GM18909 (cell line): ENCODE results near the gene NEIL3.
A peak's percentile ranks its signal among the peaks of the same experiment; 100 is the strongest.
"Not testable (repeated sequence)": the region's sequence is repeated elsewhere in the genome, so short reads cannot be mapped to it uniquely, and the experiment has no call there.

Source experiments
- ATAC-seq: cut with Tn5 transposase; IDR thresholded peaks from one replicate; pipeline ENCODE4 v1.9.1; 2021; ENCODE audit warnings: mild to moderate bottlenecking; ENCODE audit not compliant: unreplicated experiment, poor library complexity

Gene NEIL3

GRCh38 chr4:177301126-177301639, 8.5 kb upstream of the NEIL3 start:
- no peak for ATAC-seq

- ATAC-seq = no peak
These were observed 7.1 kb upstream of the NEIL3 start for GRCh38 chr4:177302371-177303100.

DNA sequence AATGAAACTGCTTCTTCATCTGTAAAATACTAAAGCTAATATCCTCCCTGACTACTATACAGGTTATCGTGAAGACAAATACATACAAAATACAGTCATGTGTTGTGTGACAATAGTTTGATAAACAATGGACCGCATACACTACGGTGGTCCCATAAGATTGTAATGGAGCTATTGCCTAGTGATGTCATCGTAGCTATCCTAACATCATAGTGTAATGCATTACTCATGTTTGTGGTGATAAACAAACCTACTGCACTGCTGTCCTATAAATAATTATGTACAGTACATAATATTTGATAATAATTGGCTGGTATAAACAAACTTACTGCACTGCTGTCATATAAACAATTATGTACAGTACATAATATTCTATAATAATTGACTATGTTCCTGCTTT, 5.6 kb upstream of the NEIL3 start:
- ATAC-seq = no peak

GRCh38 chr4:177304864-177305263, 4.8 kb upstream of the NEIL3 start:
- ATAC-seq = not testable (repeated sequence)

DNA sequence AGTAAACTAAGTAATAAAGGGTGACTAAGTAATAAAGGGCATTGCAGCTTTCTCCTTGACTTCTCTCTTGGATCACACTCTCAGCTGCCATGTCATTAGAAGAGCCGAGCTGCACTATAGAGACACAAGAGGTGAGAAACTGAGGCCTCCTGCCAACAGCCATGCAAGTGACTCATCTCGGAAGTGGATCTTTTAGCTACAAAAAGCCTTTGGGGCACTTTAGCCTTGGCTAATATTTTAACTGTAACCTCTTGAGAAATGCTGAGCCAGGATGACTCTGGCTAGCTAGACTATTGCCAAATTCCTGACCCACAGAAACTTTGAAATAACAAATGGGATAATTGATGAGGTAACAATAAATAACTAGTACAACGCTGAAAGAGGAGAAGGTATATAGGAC, 1.5 kb upstream of the NEIL3 start:
- ATAC-seq = no peak

GRCh38 chr4:177308847-177309521, 690 bp upstream of the NEIL3 start:
- peak; percentile 0 for ATAC-seq

DNA sequence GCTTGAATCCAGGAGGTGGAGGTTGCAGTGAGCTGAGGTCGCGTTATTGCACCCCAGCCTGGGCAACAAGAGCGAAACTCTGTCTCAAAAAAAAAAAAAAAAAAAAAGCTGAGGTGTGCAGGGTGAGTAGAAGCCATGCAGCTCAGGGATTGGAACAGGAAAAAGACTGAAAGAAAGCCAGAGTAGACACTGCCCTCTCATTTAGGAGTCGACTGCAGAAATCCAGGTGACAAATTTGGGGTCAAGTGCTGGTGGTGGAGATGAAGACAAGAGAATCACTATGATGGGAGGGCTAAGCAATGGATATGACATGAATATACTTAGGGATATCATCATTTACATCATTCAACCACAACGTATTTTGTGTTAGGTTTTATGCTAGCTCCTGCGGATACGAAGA, 1.9 kb downstream of the NEIL3 start:
- no peak for ATAC-seq

DNA sequence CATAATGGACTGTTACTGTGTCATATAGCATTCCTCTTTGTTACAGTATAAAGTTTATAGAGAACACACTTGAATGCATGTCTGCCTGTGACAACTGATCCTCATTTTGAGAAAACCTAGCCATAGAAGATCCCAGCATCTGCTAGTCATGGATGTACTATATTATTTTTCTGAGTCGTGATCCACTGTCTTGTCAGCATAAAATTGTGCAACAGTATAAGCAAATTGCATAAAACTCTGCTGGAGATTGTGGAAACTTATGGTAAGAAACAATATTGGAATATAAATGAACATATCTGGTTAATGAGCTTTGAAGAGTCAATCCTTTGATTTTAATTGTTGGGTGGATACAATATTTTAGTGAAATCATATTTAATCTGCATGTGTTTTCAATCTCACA, 3.6 kb downstream of the NEIL3 start:
- ATAC-seq = no peak

- peak; percentile 46 for ATAC-seq
These were observed 6.2 kb downstream of the NEIL3 start for GRCh38 chr4:177315767-177316464.

- no peak for ATAC-seq
These were observed 11.0 kb downstream of the NEIL3 start for GRCh38 chr4:177320721-177321120.

GRCh38 chr4:177321647-177322046, 12.0 kb downstream of the NEIL3 start:
- ATAC-seq = no peak

- ATAC-seq = no peak
These were observed 12.6 kb downstream of the NEIL3 start for GRCh38 chr4:177322266-177322665.

GRCh38 chr4:177322881-177323280, 13.2 kb downstream of the NEIL3 start:
- no peak for ATAC-seq

GRCh38 chr4:177323416-177323815, 13.7 kb downstream of the NEIL3 start:
- no peak for ATAC-seq

DNA sequence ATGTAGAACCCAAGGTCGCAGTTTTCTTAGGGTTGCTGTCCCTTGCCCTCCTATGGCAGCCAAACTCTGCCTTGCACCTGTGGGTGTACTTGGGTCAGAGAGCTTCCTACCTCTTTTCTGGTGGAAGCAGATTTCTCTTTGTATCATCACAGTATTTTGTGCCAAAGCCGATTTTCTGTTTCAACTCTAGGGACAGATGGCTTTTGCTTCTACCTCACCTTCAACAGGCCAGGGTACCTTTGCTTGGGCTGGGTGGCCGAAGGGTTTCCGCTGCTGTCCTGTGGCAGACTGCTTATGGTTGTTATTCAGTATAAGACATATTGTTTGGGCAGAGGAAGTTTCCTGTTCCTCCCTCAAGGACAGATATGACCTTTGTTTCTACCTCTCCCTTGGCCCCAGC, 22.4 kb downstream of the NEIL3 start:
- ATAC-seq = no peak

DNA sequence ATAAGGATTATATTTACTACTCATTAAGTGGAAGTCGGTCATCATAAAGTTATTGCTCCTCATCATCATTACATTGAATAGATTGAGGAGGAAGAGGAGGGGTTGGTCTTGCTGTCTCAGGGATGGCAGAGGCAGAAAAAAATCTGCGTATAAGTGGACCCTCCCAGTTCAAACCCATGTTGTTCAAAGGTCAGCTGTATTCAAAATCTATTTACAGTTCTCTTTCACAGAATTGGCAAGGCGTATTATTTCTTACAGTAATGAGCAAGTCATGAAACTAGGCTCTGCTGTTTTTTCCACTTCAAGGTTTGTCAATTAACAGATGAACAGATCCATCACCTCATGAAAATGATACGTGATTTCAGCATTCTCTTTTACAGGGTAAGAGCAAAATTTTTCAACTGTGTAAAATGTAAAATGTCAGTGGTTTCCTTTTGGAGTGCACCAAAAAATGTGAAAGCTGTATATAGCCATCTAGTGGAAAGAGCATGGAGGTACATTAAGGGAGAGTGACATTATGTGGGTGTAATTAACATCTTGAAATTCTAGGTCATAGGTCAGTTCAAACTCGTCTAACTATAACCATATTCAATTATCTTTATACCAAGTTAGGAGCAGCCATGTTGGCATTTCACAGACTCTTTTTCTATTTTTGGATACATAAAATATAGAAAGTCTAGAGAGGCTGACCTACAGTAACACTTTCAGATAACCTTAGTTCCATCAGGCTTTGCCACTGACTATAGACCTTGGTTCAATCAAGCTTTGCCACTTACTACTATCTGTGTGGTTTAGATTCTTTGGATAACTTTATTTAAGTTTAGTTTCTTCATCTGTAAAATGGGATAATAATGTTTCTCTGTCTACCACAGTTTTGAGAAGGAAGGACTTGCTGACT, 30.1 kb downstream of the NEIL3 start:
- peak; percentile 98 for ATAC-seq

- ATAC-seq = no peak
These were observed 38.7 kb downstream of the NEIL3 start for GRCh38 chr4:177348348-177348747.

DNA sequence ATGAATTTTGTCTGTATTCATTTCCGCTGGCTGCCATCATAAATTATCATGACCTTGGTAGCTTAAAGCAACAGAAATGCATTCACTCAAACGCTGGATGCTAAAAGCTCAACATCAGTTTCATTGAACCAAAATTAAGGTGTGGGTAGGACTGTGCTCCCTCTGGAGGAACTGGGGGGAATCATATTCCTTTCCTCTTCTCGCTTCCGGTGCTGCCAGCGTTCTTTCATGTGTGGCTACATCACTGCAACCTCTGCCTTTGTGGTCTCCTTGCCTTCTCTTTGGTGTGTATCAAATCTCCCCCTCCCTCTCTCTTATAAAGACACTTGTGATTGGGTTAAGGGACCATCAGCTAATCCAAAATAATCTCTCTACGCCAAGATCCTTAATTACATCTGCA, 39.5 kb downstream of the NEIL3 start:
- ATAC-seq = no peak

DNA sequence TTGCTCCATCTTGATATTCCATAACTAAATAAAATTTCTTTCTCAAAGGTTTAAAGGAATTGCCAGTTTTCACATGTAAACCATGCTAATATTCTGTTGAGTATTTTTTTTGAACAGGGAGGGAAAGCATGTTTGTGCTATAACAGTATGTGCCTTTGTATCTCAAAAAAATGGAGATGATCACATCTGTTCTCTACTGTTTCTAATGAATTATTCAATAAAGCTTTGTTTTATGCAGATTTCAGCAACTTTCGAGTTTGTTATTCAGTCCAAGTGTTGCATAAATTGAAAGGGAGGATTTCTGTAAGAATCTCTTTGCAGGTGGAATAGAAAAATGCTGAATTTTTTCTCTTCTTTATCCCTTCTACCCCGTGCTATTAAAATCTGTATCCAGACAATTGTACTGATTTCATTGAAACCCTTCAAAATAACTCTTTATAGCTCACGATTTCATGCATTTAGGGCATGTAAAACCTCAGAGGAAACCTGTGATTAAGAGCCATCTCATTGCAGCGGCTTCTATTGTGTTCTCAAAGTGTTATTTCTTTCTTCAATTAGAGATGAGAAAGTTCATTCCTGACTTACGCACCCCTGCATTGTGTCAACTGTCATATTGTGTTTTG, 42.1 kb downstream of the NEIL3 start:
- no peak for ATAC-seq

- no peak for ATAC-seq
These were observed 46.5 kb downstream of the NEIL3 start for GRCh38 chr4:177356206-177356605.
